Measurements from ENCODE around the gene TAOK1. TPM values are rescaled to one million over a fixed set of nuclear protein-coding genes. Genes with fewer than 3 reads are reported as not detected.

TAOK1 gene
- total and polyA plus RNA-seq, 9 of the 15 experiments (the other 6 are each of a cell fraction or from before 2014, with no cell fraction given) = 3.2 to 33.1 (median 16.5) TPM

DNA sequence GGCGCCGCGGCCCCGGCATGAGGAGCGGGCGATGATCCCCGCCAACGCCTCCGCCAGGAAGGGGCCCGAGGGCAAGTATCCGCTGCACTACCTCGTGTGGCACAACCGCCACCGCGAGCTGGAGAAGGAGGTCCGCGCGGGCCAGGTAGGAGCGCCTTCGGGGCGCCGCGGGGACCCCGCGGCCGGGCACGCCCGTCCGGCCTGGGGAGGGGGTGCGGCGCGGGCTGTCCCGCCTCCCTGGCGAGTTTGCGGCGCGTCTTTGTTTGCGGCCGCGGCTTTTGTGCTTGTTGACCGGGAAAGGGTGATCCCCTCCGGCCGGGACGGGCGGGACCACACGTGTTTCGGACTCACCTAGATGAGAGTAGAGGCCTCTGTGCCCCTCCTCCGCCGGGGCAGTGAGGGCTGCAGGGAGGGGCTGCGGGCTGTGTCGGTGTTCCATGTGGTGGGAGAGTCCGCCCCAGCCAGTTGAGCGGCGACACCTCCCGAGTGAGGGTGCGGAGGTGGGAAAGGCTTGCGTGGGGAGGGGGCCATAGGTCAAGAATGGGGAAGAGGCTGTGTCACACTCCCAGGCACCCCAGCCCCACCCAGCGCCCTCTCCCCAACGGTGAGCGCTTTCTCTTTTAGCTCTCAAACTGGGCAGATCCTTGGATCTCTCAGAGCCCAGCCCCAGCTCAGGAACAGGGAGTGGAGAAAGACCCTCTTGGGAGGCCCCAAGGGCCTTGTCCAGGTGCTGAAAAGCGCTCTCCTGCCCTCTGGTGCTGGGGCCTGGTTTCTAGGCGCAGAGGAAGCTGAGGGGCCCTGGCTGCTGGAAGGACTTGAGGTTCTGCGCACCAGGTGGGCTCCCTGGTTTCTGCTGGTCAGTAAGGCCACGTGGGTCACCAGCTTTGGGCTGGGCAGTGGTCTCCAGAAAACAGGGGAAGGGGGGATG, 203.7 kb downstream of the TAOK1 start (continued):
- no peak for TF ChIP-seq ZNF165 (CRISPR knock-in tag; IDR thresholded peaks at IDR 0.05; ENCODE audit: borderline replicate concordance)
- TF ChIP-seq ARID4B (CRISPR knock-in tag; IDR thresholded peaks at IDR 0.05) = peak; percentile 99
- TF ChIP-seq TFAM (CRISPR knock-in tag; conservative IDR thresholded peaks at IDR 0.05) = no peak
- TF ChIP-seq NFIC (IDR thresholded peaks at IDR 0.05) = no peak
- TF ChIP-seq POLR2H (tag; IDR thresholded peaks at IDR 0.05; ENCODE audit: low read depth) = no peak
- no peak for TF ChIP-seq ZC3H11A (IDR thresholded peaks at IDR 0.05; ENCODE audit: low read depth, low read length)
- TF ChIP-seq SMARCA4 (IDR thresholded peaks at IDR 0.05) = no peak
- TF ChIP-seq ASH1L (IDR thresholded peaks at IDR 0.05; ENCODE audit: borderline replicate concordance, low read depth, partially characterized antibody) = no peak
- TF ChIP-seq FOXA1 (IDR thresholded peaks at IDR 0.05; ENCODE audit: borderline replicate concordance) = no peak
- no peak for TF ChIP-seq ZBTB17 (CRISPR knock-in tag; IDR thresholded peaks at IDR 0.05)
- TF ChIP-seq GTF3C2 (IDR thresholded peaks at IDR 0.05; ENCODE audit: borderline replicate concordance, extremely low read depth, insufficient read length) = no peak
- 0 out of 6 replicates have a peak, but pooled peaks of 1 of the 3 experiments have one; percentile 31 for TF ChIP-seq ZBTB11 (CRISPR knock-in tag; IDR thresholded peaks at IDR 0.05)
- TF ChIP-seq RFX5 (IDR thresholded peaks at IDR 0.05; ENCODE audit: low read depth, low read length) = no peak
- no peak for TF ChIP-seq NELFE (IDR thresholded peaks at IDR 0.05; ENCODE audit: insufficient read depth, insufficient read length)
- TF ChIP-seq ZNF408 (CRISPR knock-in tag; IDR thresholded peaks at IDR 0.05; ENCODE audit: low read depth) = no peak
- TF ChIP-seq ZFX (CRISPR knock-in tag; IDR thresholded peaks at IDR 0.05) = peak; percentile 50

Data from K562 (cell line).